Measurements from ENCODE around the gene DCTN3.

The DCTN3 gene

GRCh38 chr9:34590381-34591247 is 29.7 kb downstream of the DCTN3 start:
- DNase-seq: peak in 2 of 14 donors; percentile 42 to 71

GRCh38 chr9:34589636-34590380 is 30.5 kb downstream of the DCTN3 start, which contains the start of gene CNTFR:
CNTFR (minus strand) TSS chr9:34589724; CDS start chr9:34568981, 20,743 bp downstream.
- peak in 11 of 14 donors; percentile 30 to 80 (median 54) for DNase-seq

- peak in 2 of 14 donors; percentile 14 to 74 for DNase-seq
Observed at GRCh38 chr9:34588671-34589635, 31.3 kb downstream of the DCTN3 start.

- DNase-seq: no peak
Observed at GRCh38 chr9:34587271-34587670, 33.0 kb downstream of the DCTN3 start.

GRCh38 chr9:34585946-34586669 is 34.2 kb downstream of the DCTN3 start:
- DNase-seq: no peak

- DNase-seq: no peak
Observed at GRCh38 chr9:34584970-34585369, 35.3 kb downstream of the DCTN3 start.

- no peak for DNase-seq
Observed at GRCh38 chr9:34582787-34583186, 37.5 kb downstream of the DCTN3 start.

GRCh38 chr9:34581318-34581717 is 39.0 kb downstream of the DCTN3 start:
- DNase-seq: no peak

GRCh38 chr9:34580358-34580757 is 39.9 kb downstream of the DCTN3 start:
- DNase-seq: peak in 2 of 14 donors; percentile 14 to 35

GRCh38 chr9:34579808-34580163 is 40.5 kb downstream of the DCTN3 start:
- DNase-seq: no peak

GRCh38 chr9:34579104-34579807 is 41.0 kb downstream of the DCTN3 start:
- no peak for DNase-seq

GRCh38 chr9:34578241-34579103 is 41.8 kb downstream of the DCTN3 start:
- peak in 3 of 14 donors; percentile 20 to 52 (median 36) for DNase-seq

GRCh38 chr9:34577400-34578240 is 42.7 kb downstream of the DCTN3 start:
- DNase-seq: peak in 3 of 14 donors; percentile 15 to 48 (median 45)

- peak in 1 of 14 donors; percentile 77 for DNase-seq
Observed at GRCh38 chr9:34576597-34577399, 43.5 kb downstream of the DCTN3 start.

- peak in 1 of 14 donors; percentile 48 for DNase-seq
Observed at GRCh38 chr9:34575862-34576596, 44.3 kb downstream of the DCTN3 start.

- DNase-seq: no peak
Observed at GRCh38 chr9:34575241-34575640, 45.1 kb downstream of the DCTN3 start.

- no peak for DNase-seq
Observed at GRCh38 chr9:34574571-34574970, 45.7 kb downstream of the DCTN3 start.
